ENCODE data around the gene DENND11.

DENND11 gene

GRCh38 chr7:141685285-141686023 is 16.5 kb downstream of the DENND11 start:
- peak in 45 of 58 donors; percentile 25 to 90 (median 60) for DNase-seq

- DNase-seq = no peak
Observed at GRCh38 chr7:141679014-141679413, 23.0 kb downstream of the DENND11 start.

GRCh38 chr7:141676618-141677017 is 25.3 kb downstream of the DENND11 start:
- no peak for DNase-seq

- peak in 2 of 58 donors; percentile 11 to 17 for DNase-seq
Observed at GRCh38 chr7:141675436-141676215, 26.3 kb downstream of the DENND11 start.

- peak in 7 of 58 donors; percentile 19 to 47 (median 29) for DNase-seq
Observed at GRCh38 chr7:141674702-141675101, 27.3 kb downstream of the DENND11 start.

GRCh38 chr7:141674171-141674671 is 27.7 kb downstream of the DENND11 start:
- DNase-seq = no peak

- peak in 2 of 58 donors; percentile 39 to 56 for DNase-seq
Observed at GRCh38 chr7:141673346-141673745, 28.6 kb downstream of the DENND11 start.

- no peak for DNase-seq
Observed at GRCh38 chr7:141671705-141672496, 30.1 kb downstream of the DENND11 start.

- DNase-seq = no peak
Observed at GRCh38 chr7:141668853-141669252, 33.1 kb downstream of the DENND11 start.

- DNase-seq = no peak
Observed at GRCh38 chr7:141666071-141666470, 35.9 kb downstream of the DENND11 start.

GRCh38 chr7:141665208-141666035 is 36.5 kb downstream of the DENND11 start:
- no peak for DNase-seq

- no peak for DNase-seq
Observed at GRCh38 chr7:141664450-141664849, 37.5 kb downstream of the DENND11 start.

GRCh38 chr7:141663081-141663849 is 38.7 kb downstream of the DENND11 start:
- no peak for DNase-seq

- peak in 13 of 58 donors; percentile 8 to 72 (median 29) for DNase-seq
Observed at GRCh38 chr7:141660259-141660658, 41.7 kb downstream of the DENND11 start.

- DNase-seq = no peak
Observed at GRCh38 chr7:141659501-141659900, 42.5 kb downstream of the DENND11 start.

- peak in 47 of 58 donors; percentile 29 to 80 (median 55) for DNase-seq
Observed at GRCh38 chr7:141654551-141654950, 47.4 kb downstream of the DENND11 start.

- DNase-seq = no peak
Observed at GRCh38 chr7:141652691-141653090, 49.3 kb downstream of the DENND11 start.

Measured in anterior cingulate cortex (tissue), 58 donors.